ENCODE measurements around the gene CES5A.
"Not testable (repeated sequence)": the region's sequence is repeated elsewhere in the genome, so short reads cannot be mapped to it uniquely, and the experiment has no call there.

Gene CES5A

DNA sequence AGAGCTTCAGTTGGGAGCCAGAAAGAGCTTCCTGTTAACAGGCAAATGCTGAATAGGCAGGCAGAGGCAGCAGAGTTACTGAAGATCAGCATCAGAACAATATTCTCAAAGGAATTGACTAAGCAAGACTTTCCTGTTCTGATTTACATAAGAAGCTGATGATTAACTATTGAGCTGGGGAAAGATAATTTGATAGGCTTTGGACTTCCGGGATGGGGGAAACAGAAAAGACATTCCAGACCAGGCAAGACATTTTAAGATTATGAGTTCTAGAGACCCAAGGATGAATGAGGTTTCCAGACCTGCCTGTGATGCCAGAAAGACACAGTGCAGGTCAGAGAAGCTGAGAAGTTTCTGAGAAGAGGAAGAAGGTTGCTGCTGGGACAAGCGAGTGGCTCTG is at the start of gene CES5A:
TSS of gene CES5A (minus strand) at position 101 of the 400 bp plus-strand sequence. CDS start 152 bp downstream, outside the sequence.
- H3K4me3 ChIP-seq (ENCODE audit: low read length): no peak within 1 kb of the TSS

DNA sequence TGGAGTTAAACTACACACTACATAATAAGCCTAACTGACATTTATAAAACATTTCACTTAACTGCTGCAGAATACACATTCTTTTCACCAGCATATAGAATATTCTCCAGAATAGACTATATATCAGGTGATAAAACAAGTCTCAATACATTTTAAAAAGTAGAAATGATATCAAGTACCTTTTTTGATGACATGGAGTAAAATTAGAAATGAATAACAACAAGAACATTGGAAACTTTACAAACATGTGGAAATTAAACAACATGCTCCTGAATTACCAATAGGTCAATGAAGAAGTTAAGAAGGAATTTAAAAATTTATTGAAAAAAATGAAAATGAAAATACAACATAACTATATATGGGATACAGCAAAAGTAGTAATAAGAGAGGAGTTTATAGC is 47.5 kb upstream of the CES5A start:
- no peak for TF ChIP-seq ZNF274 (IDR thresholded peaks at IDR 0.05; ENCODE audit: low read depth, low read length)
- no peak overlapping the region for H3K4me3 ChIP-seq (ENCODE audit: low read length)

More for the DNA sequence above, at the start of gene CES5A:
- TF ChIP-seq ZNF274 (IDR thresholded peaks at IDR 0.05; ENCODE audit: low read depth, low read length): no peak

GRCh38 chr16:55917373-55918160 is 42.4 kb upstream of the CES5A start:
- TF ChIP-seq ZNF274 (IDR thresholded peaks at IDR 0.05; ENCODE audit: low read depth, low read length): no peak
- no peak overlapping the region for H3K4me3 ChIP-seq (ENCODE audit: low read length)

GRCh38 chr16:55915096-55915827 is 40.1 kb upstream of the CES5A start:
- no peak overlapping the region for H3K4me3 ChIP-seq (ENCODE audit: low read length)
- no peak for TF ChIP-seq ZNF274 (IDR thresholded peaks at IDR 0.05; ENCODE audit: low read depth, low read length)

DNA sequence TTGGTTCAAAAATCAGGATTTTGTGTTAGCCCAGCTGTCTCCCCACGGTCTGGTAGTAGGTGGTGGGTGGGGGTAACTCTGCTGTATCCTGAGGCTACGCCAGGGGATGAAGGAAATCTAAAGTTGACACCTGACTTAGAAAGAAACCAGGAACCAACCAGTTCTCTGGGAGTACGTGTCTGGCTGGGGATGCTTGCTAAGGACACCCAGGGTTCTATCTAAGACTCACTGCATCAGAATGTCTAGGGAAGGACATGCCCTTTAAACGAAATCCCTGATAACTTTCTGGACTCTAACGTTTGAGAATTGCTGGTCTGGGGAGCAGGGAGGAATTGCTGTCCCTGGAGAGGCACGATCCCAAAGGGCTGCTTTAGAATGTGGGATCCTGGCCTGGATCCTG is 39.2 kb upstream of the CES5A start:
- no peak overlapping the region for H3K4me3 ChIP-seq (ENCODE audit: low read length)
- no peak for TF ChIP-seq ZNF274 (IDR thresholded peaks at IDR 0.05; ENCODE audit: low read depth, low read length)

DNA sequence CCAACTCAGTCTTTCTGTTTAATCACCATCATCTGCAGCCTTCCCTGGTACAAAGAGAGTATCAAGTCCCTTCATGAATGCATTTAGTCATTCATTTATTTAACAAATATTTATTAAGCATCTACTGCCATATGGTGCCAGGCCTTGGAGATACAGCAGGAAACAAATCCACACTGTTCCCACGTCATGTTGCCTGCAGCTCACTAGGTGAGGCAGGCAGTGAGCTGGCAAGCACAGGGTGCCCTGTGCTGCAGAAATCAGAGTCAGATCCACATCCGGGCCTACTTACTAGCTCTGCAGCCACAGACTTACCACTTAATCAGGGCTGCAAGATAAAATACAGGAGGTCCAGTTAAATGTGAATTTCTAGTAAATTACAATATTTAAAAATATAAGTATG is 38.5 kb upstream of the CES5A start:
- H3K4me3 ChIP-seq (ENCODE audit: low read length): no peak overlapping the region
- no peak for TF ChIP-seq ZNF274 (IDR thresholded peaks at IDR 0.05; ENCODE audit: low read depth, low read length)

DNA sequence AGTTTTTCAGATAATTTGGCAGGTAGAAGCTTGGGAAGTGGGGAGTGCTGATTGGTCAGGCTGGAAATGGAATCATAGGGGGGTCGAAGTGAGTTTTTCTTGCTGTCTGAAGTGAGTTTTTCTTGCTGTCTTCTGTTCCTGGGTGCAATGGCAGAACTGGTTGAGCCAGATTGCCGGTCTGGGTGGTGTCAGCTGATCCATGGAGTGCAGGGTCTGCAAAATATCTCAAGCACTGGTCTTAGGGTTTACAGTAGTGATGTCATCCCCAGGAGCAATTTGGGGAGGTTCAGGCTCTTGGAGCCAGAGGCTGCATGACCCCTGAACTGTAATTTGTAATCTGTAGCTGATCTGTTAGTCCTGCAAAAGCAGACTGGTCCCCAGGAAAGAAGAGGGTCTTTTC is 37.9 kb upstream of the CES5A start:
- not testable (repeated sequence) for H3K4me3 ChIP-seq (ENCODE audit: low read length)

DNA sequence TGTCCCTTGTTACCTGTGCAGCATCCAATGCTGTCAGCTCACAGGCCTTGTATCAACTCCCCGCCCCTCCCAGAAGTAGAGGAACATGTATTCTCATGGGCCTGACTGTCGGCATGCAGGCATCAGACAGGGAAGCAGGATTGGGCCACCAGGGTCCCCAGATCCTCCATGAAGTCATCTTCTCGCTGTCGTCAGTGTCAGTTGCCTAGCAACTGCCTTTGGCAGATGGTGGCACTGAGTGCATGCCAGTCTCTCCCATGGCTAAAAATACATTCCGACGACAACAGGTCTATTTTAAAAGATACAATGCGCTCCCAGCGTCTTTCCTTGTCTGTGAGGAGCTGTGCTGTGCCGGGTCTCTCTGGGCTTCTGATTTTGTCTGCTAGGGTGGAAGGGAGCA is 36.8 kb upstream of the CES5A start:
- no peak overlapping the region for H3K4me3 ChIP-seq (ENCODE audit: low read length)
- no peak for TF ChIP-seq ZNF274 (IDR thresholded peaks at IDR 0.05; ENCODE audit: low read depth, low read length)

- H3K4me3 ChIP-seq (ENCODE audit: low read length): no peak overlapping the region
- no peak for TF ChIP-seq ZNF274 (IDR thresholded peaks at IDR 0.05; ENCODE audit: low read depth, low read length)
These were observed 36.4 kb upstream of the CES5A start for GRCh38 chr16:55911616-55912015.

- TF ChIP-seq ZNF274 (IDR thresholded peaks at IDR 0.05; ENCODE audit: low read depth, low read length): no peak
- H3K4me3 ChIP-seq (ENCODE audit: low read length): no peak overlapping the region
These were observed 34.7 kb upstream of the CES5A start for GRCh38 chr16:55909876-55910275.

GRCh38 chr16:55908641-55909040 is 33.5 kb upstream of the CES5A start:
- H3K4me3 ChIP-seq (ENCODE audit: low read length): no peak overlapping the region
- no peak for TF ChIP-seq ZNF274 (IDR thresholded peaks at IDR 0.05; ENCODE audit: low read depth, low read length)

DNA sequence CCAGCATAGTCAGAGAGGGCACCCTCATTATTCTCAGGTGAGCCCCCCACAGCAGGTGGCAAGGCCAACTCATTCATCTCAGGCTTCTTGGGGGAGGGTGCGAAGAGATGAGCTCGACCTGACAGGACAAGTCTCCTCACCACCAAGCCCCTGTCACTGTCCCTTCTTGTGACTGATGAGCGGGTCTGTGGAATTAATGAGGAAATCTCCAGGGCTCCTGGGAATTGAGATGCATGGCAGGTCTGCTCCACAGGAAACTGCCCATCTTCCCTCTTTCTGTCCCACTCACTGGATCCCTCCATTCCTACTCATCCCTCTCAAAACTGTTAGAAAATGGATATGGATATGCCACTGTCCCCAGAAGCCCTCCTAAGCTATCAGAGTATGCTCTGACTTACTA is 32.5 kb upstream of the CES5A start:
- no peak overlapping the region for H3K4me3 ChIP-seq (ENCODE audit: low read length)
- no peak for TF ChIP-seq ZNF274 (IDR thresholded peaks at IDR 0.05; ENCODE audit: low read depth, low read length)

DNA sequence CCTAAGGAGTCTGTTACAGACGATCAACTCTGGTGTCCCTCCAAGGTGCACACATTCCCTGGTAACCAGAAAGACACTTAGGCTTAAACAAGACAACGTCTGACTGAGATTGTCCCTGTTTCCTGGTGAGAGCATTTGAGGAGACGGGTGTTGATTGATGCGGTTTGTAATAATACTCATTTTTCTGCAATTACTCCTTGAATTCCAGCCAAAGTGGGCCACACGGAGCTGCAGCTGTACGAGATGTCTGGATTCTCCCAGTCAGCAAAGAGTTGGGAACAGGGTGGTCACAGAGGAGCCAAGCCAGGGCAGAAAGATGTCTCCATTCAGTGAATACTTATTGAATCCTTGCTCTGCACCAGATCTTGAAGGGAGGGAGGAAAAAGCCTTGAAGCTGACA is 30.9 kb upstream of the CES5A start:
- H3K4me3 ChIP-seq (ENCODE audit: low read length): no peak overlapping the region
- TF ChIP-seq ZNF274 (IDR thresholded peaks at IDR 0.05; ENCODE audit: low read depth, low read length): no peak

DNA sequence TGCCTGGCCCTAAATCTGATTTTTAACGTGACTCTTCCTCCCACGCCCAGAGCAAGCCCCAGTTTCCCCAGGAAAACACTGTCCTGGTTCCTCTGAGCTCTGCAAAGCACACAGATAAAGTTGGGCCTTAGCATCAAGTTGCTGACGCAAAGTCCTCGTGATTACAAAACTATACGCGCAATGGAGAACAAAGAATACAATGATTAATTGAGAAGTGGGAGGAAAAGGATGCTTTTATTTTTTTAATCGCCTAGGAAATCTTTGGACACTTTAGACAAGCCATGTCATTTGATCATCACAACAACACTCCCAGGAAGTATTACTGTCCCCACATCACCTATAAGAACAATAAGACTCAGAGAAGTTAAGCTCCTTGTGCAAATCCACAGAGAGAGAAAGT is 30.5 kb upstream of the CES5A start:
- no peak overlapping the region for H3K4me3 ChIP-seq (ENCODE audit: low read length)
- TF ChIP-seq ZNF274 (IDR thresholded peaks at IDR 0.05; ENCODE audit: low read depth, low read length): no peak

DNA sequence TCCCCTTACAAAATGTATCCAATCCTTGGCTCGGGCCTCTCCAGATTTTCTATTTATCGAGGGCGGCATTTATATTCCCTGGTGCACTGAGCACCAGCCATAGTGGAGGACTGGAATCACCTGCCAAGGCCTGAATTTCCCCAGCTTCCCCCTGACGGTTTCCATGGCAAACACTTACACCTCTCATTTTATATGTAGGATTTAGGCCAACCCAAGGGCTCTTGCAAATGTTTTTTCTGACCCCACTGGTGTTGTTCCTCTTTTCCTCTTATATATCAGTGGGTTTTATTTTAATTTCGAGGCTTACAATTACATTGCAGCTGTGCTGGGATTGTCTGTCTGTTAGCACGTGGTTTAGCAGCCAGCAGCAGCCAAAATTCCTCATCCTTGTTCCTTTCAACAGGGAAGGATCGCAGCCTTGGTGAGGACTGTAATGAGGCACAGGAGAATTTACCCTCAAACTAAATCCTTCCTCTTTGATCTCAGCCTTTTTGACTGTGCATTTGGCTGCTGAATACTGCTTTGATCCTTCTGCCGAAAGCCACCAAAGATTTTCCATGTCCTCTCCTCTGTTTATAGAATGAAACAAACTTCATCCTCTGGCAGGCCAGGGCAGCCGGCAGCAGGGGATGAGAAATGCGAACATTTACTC is 26.5 kb upstream of the CES5A start:
- no peak for TF ChIP-seq ZNF274 (IDR thresholded peaks at IDR 0.05; ENCODE audit: low read depth, low read length)

More for the DNA sequence above, 26.5 kb upstream of the CES5A start:
- no peak overlapping the region for H3K4me3 ChIP-seq (ENCODE audit: low read length)

Data from GM08714 (cell line).